ENCODE data around the gene MRPS7.

DNA sequence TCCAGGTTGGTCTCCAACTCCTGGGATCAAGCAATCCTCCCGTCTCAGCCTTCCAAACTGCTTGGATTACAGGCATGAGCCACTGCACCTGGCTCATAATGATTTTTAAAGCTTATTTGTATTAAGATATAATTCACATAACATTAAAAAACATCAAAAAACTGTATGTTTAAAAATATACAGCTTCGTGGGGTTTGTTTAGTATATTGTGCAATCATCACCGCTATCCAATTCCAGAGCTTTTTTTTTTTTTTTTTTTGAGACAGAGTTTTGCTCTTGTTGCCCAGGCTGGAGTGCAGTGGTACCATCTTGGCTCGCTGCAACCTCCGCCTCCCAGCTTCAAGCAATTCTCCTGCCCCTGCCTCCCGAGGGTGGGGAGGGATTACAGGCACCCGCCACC, 38.6 kb downstream of the MRPS7 start:
- TF ChIP-seq, protein P1, sequence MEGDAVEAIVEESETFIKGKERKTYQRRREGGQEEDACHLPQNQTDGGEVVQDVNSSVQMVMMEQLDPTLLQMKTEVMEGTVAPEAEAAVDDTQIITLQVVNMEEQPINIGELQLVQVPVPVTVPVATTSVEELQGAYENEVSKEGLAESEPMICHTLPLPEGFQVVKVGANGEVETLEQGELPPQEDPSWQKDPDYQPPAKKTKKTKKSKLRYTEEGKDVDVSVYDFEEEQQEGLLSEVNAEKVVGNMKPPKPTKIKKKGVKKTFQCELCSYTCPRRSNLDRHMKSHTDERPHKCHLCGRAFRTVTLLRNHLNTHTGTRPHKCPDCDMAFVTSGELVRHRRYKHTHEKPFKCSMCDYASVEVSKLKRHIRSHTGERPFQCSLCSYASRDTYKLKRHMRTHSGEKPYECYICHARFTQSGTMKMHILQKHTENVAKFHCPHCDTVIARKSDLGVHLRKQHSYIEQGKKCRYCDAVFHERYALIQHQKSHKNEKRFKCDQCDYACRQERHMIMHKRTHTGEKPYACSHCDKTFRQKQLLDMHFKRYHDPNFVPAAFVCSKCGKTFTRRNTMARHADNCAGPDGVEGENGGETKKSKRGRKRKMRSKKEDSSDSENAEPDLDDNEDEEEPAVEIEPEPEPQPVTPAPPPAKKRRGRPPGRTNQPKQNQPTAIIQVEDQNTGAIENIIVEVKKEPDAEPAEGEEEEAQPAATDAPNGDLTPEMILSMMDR (conservative IDR thresholded peaks at IDR 0.05) = no peak
- no peak for TF ChIP-seq EZH2 (IDR thresholded peaks at IDR 0.05; ENCODE audit: low read depth)
